NB4 (cell line): Measurements from ENCODE around the gene NOL9.

Experiments used
- DNase-seq: peaks from one replicate; pipeline ENCODE4 v3.0.0; 2010; ENCODE audit warnings: low read depth
- H3K4me3 ChIP-seq: one replicate; pipeline ENCODE4 v1.5.1; 2011; ENCODE audit warnings: mild to moderate bottlenecking, low read depth, low read length, moderate library complexity
- MAX ChIP-seq: IDR thresholded peaks from 2 replicates; pipeline ENCODE4 v1.6.1; 2011; ENCODE audit warnings: low read depth, low read length
- MYC ChIP-seq: IDR thresholded peaks from 2 replicates; pipeline ENCODE4 v1.6.1; 2011; ENCODE audit warnings: low read depth, low read length
- POLR2A ChIP-seq: IDR thresholded peaks from 2 replicates; pipeline ENCODE4 v1.6.1; 2011; ENCODE audit warnings: mild to moderate bottlenecking; ENCODE audit not compliant: insufficient read length; ENCODE audit errors: extremely low read depth
- TF ChIP-seq, protein P1 (sequence below): IDR thresholded peaks from one replicate; pipeline ENCODE4 v1.5.1; 2012; ENCODE audit warnings: low read depth, low read length

NOL9 gene

GRCh38 chr1:6554031-6554906 lies at the start of gene NOL9:
Gene NOL9, minus strand, starts transcription at chr1:6554513. Its CDS starts 11 bp downstream, at chr1:6554502.
- DNase-seq = peak; percentile 91
- peak; percentile 54; the same call in 1 of the 2 replicates for TF ChIP-seq MYC
- peak; percentile 56 for TF ChIP-seq POLR2A
- peak; percentile 70 for TF ChIP-seq MAX
- TF ChIP-seq, protein P1, sequence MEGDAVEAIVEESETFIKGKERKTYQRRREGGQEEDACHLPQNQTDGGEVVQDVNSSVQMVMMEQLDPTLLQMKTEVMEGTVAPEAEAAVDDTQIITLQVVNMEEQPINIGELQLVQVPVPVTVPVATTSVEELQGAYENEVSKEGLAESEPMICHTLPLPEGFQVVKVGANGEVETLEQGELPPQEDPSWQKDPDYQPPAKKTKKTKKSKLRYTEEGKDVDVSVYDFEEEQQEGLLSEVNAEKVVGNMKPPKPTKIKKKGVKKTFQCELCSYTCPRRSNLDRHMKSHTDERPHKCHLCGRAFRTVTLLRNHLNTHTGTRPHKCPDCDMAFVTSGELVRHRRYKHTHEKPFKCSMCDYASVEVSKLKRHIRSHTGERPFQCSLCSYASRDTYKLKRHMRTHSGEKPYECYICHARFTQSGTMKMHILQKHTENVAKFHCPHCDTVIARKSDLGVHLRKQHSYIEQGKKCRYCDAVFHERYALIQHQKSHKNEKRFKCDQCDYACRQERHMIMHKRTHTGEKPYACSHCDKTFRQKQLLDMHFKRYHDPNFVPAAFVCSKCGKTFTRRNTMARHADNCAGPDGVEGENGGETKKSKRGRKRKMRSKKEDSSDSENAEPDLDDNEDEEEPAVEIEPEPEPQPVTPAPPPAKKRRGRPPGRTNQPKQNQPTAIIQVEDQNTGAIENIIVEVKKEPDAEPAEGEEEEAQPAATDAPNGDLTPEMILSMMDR = peak; percentile 74
- H3K4me3 ChIP-seq = peak within 1 kb of the TSS; percentile 91

DNA sequence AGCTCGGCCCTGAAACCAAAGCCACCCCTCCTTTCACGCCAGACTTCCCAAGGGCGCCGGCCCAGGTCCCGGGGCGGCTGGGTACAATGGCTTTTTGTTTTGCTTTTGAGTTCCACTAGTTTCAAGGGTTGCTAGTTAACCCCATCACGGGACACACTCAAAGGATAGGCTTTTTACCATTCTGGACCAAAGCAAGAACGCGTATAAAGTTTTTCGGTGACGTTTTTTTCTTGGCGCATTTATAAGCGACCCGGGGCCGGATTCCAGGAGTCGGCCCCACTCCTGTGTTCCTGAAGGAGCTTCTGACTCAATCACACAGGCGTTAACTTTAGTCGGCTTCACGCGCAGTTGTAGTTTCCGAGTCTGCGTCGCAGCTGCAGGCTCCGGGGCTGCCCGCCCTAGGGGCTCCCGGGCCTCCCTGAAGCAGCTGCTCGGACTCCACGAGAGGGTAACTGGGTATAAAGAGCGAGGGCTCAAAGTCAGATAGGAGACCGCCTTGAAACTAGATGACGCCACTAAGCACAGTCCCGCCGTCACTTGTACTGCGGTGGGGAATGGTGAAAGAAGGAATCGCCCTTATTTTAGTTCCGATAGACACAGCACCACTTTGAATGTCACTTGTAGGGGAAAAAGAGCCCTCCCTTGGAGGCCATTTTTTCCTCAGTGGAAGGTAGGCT lies 49.1 kb upstream of the NOL9 start:
- peak; percentile 85 for DNase-seq
- TF ChIP-seq MAX (no peak), MYC (no peak), POLR2A (no peak)
- TF ChIP-seq, protein P1 = no peak

GRCh38 chr1:6602669-6603237 lies 48.4 kb upstream of the NOL9 start, which contains the start of gene KLHL21:
Gene KLHL21, minus strand, starts transcription at chr1:6602869. Its CDS starts 52 bp downstream, at chr1:6602817.
- peak within 1 kb of the TSS; percentile 95 for H3K4me3 ChIP-seq
- DNase-seq = peak; percentile 93
- TF ChIP-seq POLR2A = peak; percentile 76
- no peak for TF ChIP-seq MAX

More for the DNA sequence above, 49.1 kb upstream of the NOL9 start:
- peak overlapping the region; percentile 64 for H3K4me3 ChIP-seq

- peak; percentile 56 for DNase-seq
- H3K4me3 ChIP-seq = peak overlapping the region; percentile 95
- TF ChIP-seq MAX (peak; percentile 61; the same call in 1 of the 2 replicates), MYC (peak; percentile 21; the same call in 1 of the 2 replicates)
- TF ChIP-seq, protein P1 = no peak
Observed at GRCh38 chr1:6601923-6602668, 47.8 kb upstream of the NOL9 start.

- TF ChIP-seq MAX (peak; percentile 98), MYC (peak; percentile 74; the same call in 1 of the 2 replicates), POLR2A (no peak)
- TF ChIP-seq, protein P1 = no peak
- DNase-seq = peak; percentile 90
- peak overlapping the region; percentile 95 for H3K4me3 ChIP-seq
Observed at GRCh38 chr1:6601049-6601922, 47.0 kb upstream of the NOL9 start.
